OCI-LY1 (cell line): ENCODE results near the gene NLRP6.

Experiments
- H2AFZ ChIP-seq: fragments of 200-600 bp; sonication (generic), shearing (Covaris generic); 2 replicates; pipeline ENCODE4 v1.6.0; 2014; ENCODE audit warnings: antibody characterized with exemption, mild to moderate bottlenecking, low read length
- H3F3A ChIP-seq: fragments of 200-600 bp; sonication (generic), shearing (Covaris generic); 2 replicates; pipeline ENCODE4 v1.6.0; 2014; ENCODE audit warnings: mild to moderate bottlenecking, antibody characterized with exemption, low read length, moderate library complexity; ENCODE audit not compliant: insufficient read depth
- H3K27ac ChIP-seq: fragments of 200-600 bp; sonication (generic); 2 replicates; pipeline ENCODE4 v1.5.1; 2014; ENCODE audit warnings: low read length, mixed run types, mild to moderate bottlenecking, low read depth; ENCODE audit not compliant: poor library complexity, severe bottlenecking
- H3K27me3 ChIP-seq: fragments of 200-600 bp; sonication (generic); 2 replicates; pipeline ENCODE4 v1.6.0; 2014; ENCODE audit warnings: antibody characterized with exemption, mild to moderate bottlenecking, low read length, moderate library complexity; ENCODE audit not compliant: insufficient read depth
- H3K36me3 ChIP-seq: fragments of 200-600 bp; sonication (generic); 2 replicates; pipeline ENCODE4 v1.6.1; 2014; ENCODE audit warnings: mild to moderate bottlenecking, antibody characterized with exemption, low read length, moderate library complexity, mixed read lengths; ENCODE audit not compliant: insufficient read depth
- H3K4me1 ChIP-seq: fragments of 200-600 bp; sonication (generic); 2 replicates; pipeline ENCODE4 v1.5.1; 2014; ENCODE audit warnings: mild to moderate bottlenecking, low read length, moderate library complexity; ENCODE audit not compliant: insufficient read depth, severe bottlenecking
- H3K4me2 ChIP-seq: fragments of 200-600 bp; sonication (generic), shearing (Covaris generic); 2 replicates; pipeline ENCODE4 v1.6.1; 2014; ENCODE audit warnings: low read length
- H3K4me3 ChIP-seq: fragments of 200-600 bp; sonication (generic); 2 replicates; pipeline ENCODE4 v1.5.1; 2014; ENCODE audit warnings: low read length, low read depth, mild to moderate bottlenecking, mixed read lengths; ENCODE audit not compliant: poor library complexity, severe bottlenecking
- H3K79me2 ChIP-seq: fragments of 200-600 bp; shearing (Covaris generic); 2 replicates; pipeline ENCODE4 v1.6.1; 2016; ENCODE audit warnings: mixed run types, low read length, mixed read lengths; ENCODE audit not compliant: insufficient read depth
- H3K9ac ChIP-seq: fragments of 200-600 bp; sonication (generic), shearing (Covaris generic); 2 replicates; pipeline ENCODE4 v1.6.1; 2014; ENCODE audit warnings: mild to moderate bottlenecking, low read length, mixed read lengths
- H3K9me2 ChIP-seq: fragments of 200-600 bp; sonication (generic), shearing (Covaris generic); 2 replicates; pipeline ENCODE4 v1.6.1; 2014; ENCODE audit warnings: low read depth, mild to moderate bottlenecking, low read length, mixed read lengths
- H3K9me3 ChIP-seq: fragments of 200-600 bp; shearing (Covaris generic); 2 replicates; pipeline ENCODE4 v1.6.1; 2014; ENCODE audit warnings: low read length, mixed read lengths
- H4K20me1 ChIP-seq: fragments of 200-600 bp; sonication (generic), shearing (Covaris generic); 2 replicates; pipeline ENCODE4 v1.6.0; 2016; ENCODE audit warnings: mild to moderate bottlenecking, low read length; ENCODE audit not compliant: insufficient read depth
- CTCF ChIP-seq: fragments of 200-600 bp; sonication (generic), shearing (Covaris generic); IDR thresholded peaks from 2 replicates; pipeline ENCODE4 v1.5.1; 2017; ENCODE audit warnings: mild to moderate bottlenecking, antibody characterized with exemption, low read length, moderate library complexity, mixed read lengths
- EZH2 ChIP-seq: fragments of 200-600 bp; sonication (generic), shearing (Covaris generic); IDR thresholded peaks from 2 replicates; pipeline ENCODE4 v1.8.0; 2017; ENCODE audit warnings: borderline replicate concordance, mixed run types, mild to moderate bottlenecking, antibody characterized with exemption, low read length, moderate library complexity, mixed read lengths

The NLRP6 gene

GRCh38 chr11:281486-282161 is 3.4 kb downstream of the NLRP6 start:
- H3K4me3 ChIP-seq = no peak overlapping the region
- H3K27ac ChIP-seq = no peak overlapping the region

GRCh38 chr11:282171-282570 is 4.0 kb downstream of the NLRP6 start:
- Histone ChIP-seq H3K4me2 (no peak overlapping the region), H3K27ac (no peak overlapping the region), H3K4me3 (no peak overlapping the region), H2AFZ (no peak overlapping the region), H3K36me3 (no peaks in the 10 kb centered on the region), H4K20me1 (no peaks in the 10 kb centered on the region), H3K27me3 (peaks cover 7% of the 10 kb centered on the region; the same call in 1 of the 2 replicates), H3K9me3 (no peaks in the 10 kb centered on the region), H3K9ac (no peak overlapping the region), H3F3A (no peaks in the 10 kb centered on the region), H3K4me1 (peaks cover 8% of the 10 kb centered on the region), H3K9me2 (no peaks in the 10 kb centered on the region), H3K79me2 (no peaks in the 10 kb centered on the region)
- TF ChIP-seq EZH2 = no peak

More at GRCh38 chr11:281486-282161, 3.4 kb downstream of the NLRP6 start:
- H3K4me2 ChIP-seq = no peak overlapping the region
- H3K4me1 ChIP-seq = peaks cover 4% of the 10 kb centered on the region
- no peak overlapping the region for H3K9ac ChIP-seq
- no peaks in the 10 kb centered on the region for H3K79me2 ChIP-seq
- no peaks in the 10 kb centered on the region for H3F3A ChIP-seq
- H4K20me1 ChIP-seq = no peaks in the 10 kb centered on the region
- TF ChIP-seq CTCF = no peak
- H3K9me2 ChIP-seq = no peaks in the 10 kb centered on the region
- H3K9me3 ChIP-seq = peaks cover under 1% of the 10 kb centered on the region; the same call in 1 of the 2 replicates
- H2AFZ ChIP-seq = no peak overlapping the region
- peaks cover 7% of the 10 kb centered on the region; the same call in 1 of the 2 replicates for H3K27me3 ChIP-seq
- no peaks in the 10 kb centered on the region for H3K36me3 ChIP-seq

GRCh38 chr11:282630-283360 is 4.6 kb downstream of the NLRP6 start:
- Histone ChIP-seq H3K36me3 (no peaks in the 10 kb centered on the region), H3K9me3 (no peaks in the 10 kb centered on the region), H3F3A (no peaks in the 10 kb centered on the region), H3K79me2 (no peaks in the 10 kb centered on the region), H3K9me2 (no peaks in the 10 kb centered on the region), H2AFZ (no peak overlapping the region), H3K4me3 (no peak overlapping the region), H3K9ac (no peak overlapping the region), H3K4me2 (no peak overlapping the region), H3K27ac (no peak overlapping the region), H3K27me3 (peaks cover 7% of the 10 kb centered on the region; the same call in 1 of the 2 replicates), H3K4me1 (peaks cover 14% of the 10 kb centered on the region), H4K20me1 (no peaks in the 10 kb centered on the region)
- TF ChIP-seq CTCF = no peak
- no peak for TF ChIP-seq EZH2
